A549 (cell line): ENCODE measurements around the gene ACTN1. TPM values are rescaled to one million over a fixed set of nuclear protein-coding genes. Genes with fewer than 3 reads are reported as not detected.
A peak's percentile ranks its signal among the peaks of the same experiment; 100 is the strongest.

Experiments
- ATAC-seq, 2 experiments: fragments of 200-7000 bp in 1 of 2; fragments of >200 bp in 1 of 2; cut with Nextera tagmentation in 1 of 2; cut with Tn5 transposase in 1 of 2; 3 replicates each; pipeline versions ENCODE4 v1.8.0 to v1.9.1; 2018 to 2020; ENCODE audit warnings: mild to moderate bottlenecking in 1 of 2, moderate library complexity in 1 of 2
- CTCF ChIA-PET: fragments of 300-600 bp; sonication (Branson Sonifier 250); formaldehyde crosslinking; extraction: SDS; loops from one replicate; lab custom pipeline; 2021; ENCODE audit warnings: antibody characterized with exemption, inconsistent platforms; lab: Yijun Ruan, JAX
- POLR2A ChIA-PET: fragments of 350-600 bp; formaldehyde crosslinking; extraction: SDS; loops from one replicate; lab custom pipeline; 2021; ENCODE audit warnings: antibody characterized with exemption, inconsistent platforms; lab: Yijun Ruan, JAX
- DNase-seq, 2 experiments: peaks; one replicate each; pipeline versions ENCODE4 v3.0.0 to v3.0.0-alpha.2; 2011 to 2016; ENCODE audit warnings: low read depth in 1 of 2, low spot score in 1 of 2
- FAIRE-seq: peaks from 2 replicates; lab custom pipeline; 2011; peaks lifted over from hg19 to GRCh38; lab: Jason Lieb, UNC
- H3K27ac ChIP-seq, 2 experiments: fragments of >200 bp; sonication (Bioruptor Twin); formaldehyde crosslinking; 3 replicates each; pipeline ENCODE4 v1.5.1; 2016 to 2017
- H3K4me1 ChIP-seq: fragments of >200 bp; sonication (Bioruptor Twin); formaldehyde crosslinking; 3 replicates; pipeline ENCODE4 v1.6.1; 2016
- H3K4me2 ChIP-seq: fragments of >200 bp; sonication (Bioruptor Twin); formaldehyde crosslinking; 3 replicates; pipeline ENCODE4 v1.6.1; 2016
- H3K4me3 ChIP-seq: fragments of >200 bp; sonication (Bioruptor Twin); formaldehyde crosslinking; 3 replicates; pipeline ENCODE4 v1.5.1; 2016
- H3K9me3 ChIP-seq: fragments of >200 bp; sonication (Bioruptor Twin); formaldehyde crosslinking; 3 replicates; pipeline ENCODE4 v1.6.1; 2016
- ATOH8 ChIP-seq: fragments of 250-450 bp; sonication (Bioruptor Pico); IDR thresholded peaks from 2 replicates; pipeline ENCODE4 v1.5.0; 2020; ENCODE audit warnings: low read depth, mild to moderate bottlenecking, moderate library complexity
- ELK1 ChIP-seq: fragments of 150-350 bp; IDR thresholded peaks from 2 replicates; pipeline ENCODE4 v1.6.1; 2014; ENCODE audit warnings: low read depth, mild to moderate bottlenecking, low read length
- EP300 ChIP-seq, 2 experiments: fragments of >200 bp; sonication (Bioruptor Twin); formaldehyde crosslinking; IDR thresholded peaks; 2 replicates in 1 of 2; 3 replicates in 1 of 2; pipeline ENCODE4 v1.6.1; 2016 to 2017
- FOSL2 ChIP-seq, 2 experiments: fragments of 450-650 bp in 1 of 2; fragments of >200 bp in 1 of 2; sonication (Bioruptor Twin) in 1 of 2; formaldehyde crosslinking; IDR thresholded peaks; 2 replicates each; pipeline versions ENCODE4 v1.5.0 to v1.6.1; 2016 to 2020; ENCODE audit warnings: mild to moderate bottlenecking in 1 of 2, moderate library complexity in 1 of 2
- GATA3 ChIP-seq: IDR thresholded peaks from 2 replicates; pipeline ENCODE4 v1.6.1; 2012; ENCODE audit warnings: borderline replicate concordance
- HES2 ChIP-seq: fragments of >200 bp; sonication (Bioruptor Twin); formaldehyde crosslinking; IDR thresholded peaks from 2 replicates; pipeline ENCODE4 v1.6.1; 2016
- HEYL ChIP-seq: fragments of 250-450 bp; sonication (Bioruptor Pico); IDR thresholded peaks from 2 replicates; pipeline ENCODE4 v1.8.0; 2021; ENCODE audit warnings: mild to moderate bottlenecking, moderate library complexity
- HOXB13 ChIP-seq: fragments of 250-450 bp; sonication (Bioruptor Pico); IDR thresholded peaks from 2 replicates; pipeline ENCODE4 v1.5.0; 2020; ENCODE audit warnings: low read depth, mild to moderate bottlenecking, moderate library complexity
- HOXB5 ChIP-seq: fragments of 250-450 bp; sonication (Bioruptor Pico); IDR thresholded peaks from 2 replicates; pipeline ENCODE4 v1.5.0; 2020; ENCODE audit warnings: mild to moderate bottlenecking, moderate library complexity
- MAZ ChIP-seq: fragments of 150-350 bp; IDR thresholded peaks from 2 replicates; pipeline ENCODE4 v1.6.1; 2014; ENCODE audit warnings: antibody characterized with exemption, low read depth, low read length, borderline replicate concordance
- NR3C1 ChIP-seq: fragments of >200 bp; sonication (Bioruptor Twin); formaldehyde crosslinking; IDR thresholded peaks from 3 replicates; pipeline ENCODE4 v1.6.1; 2017
- POLR2AphosphoS2 ChIP-seq: conservative IDR thresholded peaks from 2 replicates; pipeline ENCODE4 v1.6.1; 2012; ENCODE audit warnings: low read length, improper control_type of control experiment, inconsistent platforms
- RAD21 ChIP-seq, 2 experiments: fragments of >200 bp in 1 of 2; sonication (Bioruptor Twin) in 1 of 2; formaldehyde crosslinking in 1 of 2; IDR thresholded peaks in 1 of 2; conservative IDR thresholded peaks in 1 of 2; 2 replicates in 1 of 2; 3 replicates in 1 of 2; pipeline ENCODE4 v1.6.1; 2012 to 2018; ENCODE audit warnings: inconsistent platforms in 1 of 2
- SREBF2 ChIP-seq: fragments of 450-650 bp; IDR thresholded peaks from 2 replicates; pipeline ENCODE4 v1.6.1; 2014; ENCODE audit warnings: mild to moderate bottlenecking, moderate library complexity
- TP53 ChIP-seq: fragments of 250-450 bp; sonication (Bioruptor Pico); IDR thresholded peaks from 2 replicates; pipeline ENCODE4 v1.5.0; 2021; ENCODE audit warnings: mild to moderate bottlenecking, moderate library complexity
- USF2 ChIP-seq: fragments of 450-650 bp; IDR thresholded peaks from 2 replicates; pipeline ENCODE4 v1.6.1; 2014; ENCODE audit warnings: antibody characterized with exemption
- ZC3H11A ChIP-seq: fragments of 450-650 bp; IDR thresholded peaks from 2 replicates; pipeline ENCODE4 v1.6.1; 2014; ENCODE audit warnings: antibody characterized with exemption, mild to moderate bottlenecking
- ZSCAN20 ChIP-seq: fragments of 250-450 bp; sonication (Bioruptor Pico); IDR thresholded peaks from 2 replicates; pipeline ENCODE4 v1.8.0; 2022; ENCODE audit warnings: mild to moderate bottlenecking, moderate library complexity
- WGBS: methylation state at CpG from one replicate; pipeline ENCODE4 v1.1.6; 2017; ENCODE audit errors: missing lambda C conversion rate; 5-methylcytosine and 5-hydroxymethylcytosine counted together
- polyA plus RNA-seq, 4 experiments: library from polyadenylated mRNA; depleted of rRNA in 3 of 4; stranded (reverse); fragments of >200 nt; fragmentation: RNase III in 1 of 4; extraction: RNeasy Plus Mini Kit Qiagen cat#74134 plus additional on column Dnase treatment in 1 of 4; gene quantifications; 2 replicates in 3 of 4; 3 replicates in 1 of 4; pipeline ENCODE4 v1.2.3, GENCODE V29; 2011 to 2017
- TF ChIP-seq, protein P1 (sequence below): fragments of >200 bp; sonication (Bioruptor Twin); formaldehyde crosslinking; IDR thresholded peaks from 3 replicates; pipeline ENCODE4 v1.5.1; 2016
- TF ChIP-seq, protein P2 (sequence below): IDR thresholded peaks from 2 replicates; pipeline ENCODE4 v1.6.1; 2012; ENCODE audit warnings: low read depth, borderline replicate concordance
- TF ChIP-seq, protein P3 (sequence below): IDR thresholded peaks from 2 replicates; pipeline ENCODE4 v1.6.1; 2012

ACTN1 gene
- polyA plus RNA-seq, 2 of the 4 experiments (the other 2 are of a cell fraction): 208 to 245 TPM

DNA sequence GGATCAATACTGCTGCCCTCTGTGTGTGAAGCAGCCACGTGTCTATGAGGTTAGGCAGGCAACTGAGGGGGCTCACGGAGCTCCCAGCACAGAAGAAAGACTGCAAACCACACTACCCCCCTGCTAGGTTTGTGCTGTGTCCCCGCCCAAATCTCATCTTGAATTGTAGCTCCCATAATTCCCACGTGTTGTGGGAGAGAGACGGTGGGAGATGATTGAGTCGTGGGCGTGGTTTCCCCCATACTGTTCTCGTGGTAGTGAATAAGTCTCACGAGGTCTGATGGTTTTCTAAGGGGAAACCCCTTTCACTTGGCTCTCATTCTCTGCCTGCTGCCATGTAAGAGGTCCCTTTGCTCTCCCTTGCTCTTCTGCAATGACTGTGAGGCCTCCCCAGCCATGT, 68.6 kb downstream of the ACTN1 start:
- WGBS: 71% methylated on average over 9 of the region's 9 CpGs
- DNase-seq: no peak
- Histone ChIP-seq H3K4me1 (peaks cover 31% of the 10 kb centered on the region), H3K4me3 (no peak overlapping the region), H3K27ac (peak overlapping the region in 1 of 2 experiments; percentile 48; a peak in 3 of 6 replicates), H3K4me2 (no peak overlapping the region), H3K9me3 (no peaks in the 10 kb centered on the region)
- ChIA-PET CTCF (interaction anchor here (1.0 to 38.0 kb wide), 38 partner anchors 8 to 1073 kb away, joined by 3 to 480 read pairs (median 5); no protein-coding TSS in a partner anchor), POLR2A (no interaction called here)
- no peak for ATAC-seq
- no peak for TF ChIP-seq USF2
- no peak for TF ChIP-seq EP300 (IDR thresholded peaks at IDR 0.05)
- no peak for FAIRE-seq

GRCh38 chr14:68908803-68909202, 70.3 kb downstream of the ACTN1 start:
- FAIRE-seq: no peak
- no peak for ATAC-seq
- TF ChIP-seq SREBF2 (no peak), POLR2AphosphoS2 (no peak), HEYL (CRISPR knock-in tag) (no peak), HOXB5 (CRISPR knock-in tag) (no peak), HOXB13 (CRISPR knock-in tag) (no peak), HES2 (no peak), NR3C1 (no peak), ZSCAN20 (CRISPR knock-in tag) (no peak), ATOH8 (no peak), RAD21 (conservative IDR thresholded peaks at IDR 0.05 in 1 of 2, IDR thresholded peaks at IDR 0.05 in 1 of 2) (no peak), FOSL2 (IDR thresholded peaks at IDR 0.05) (no peak), FOSL2 (CRISPR knock-in tag; IDR thresholded peaks at IDR 0.05) (no peak), GATA3 (no peak)
- TF ChIP-seq, protein P1, sequence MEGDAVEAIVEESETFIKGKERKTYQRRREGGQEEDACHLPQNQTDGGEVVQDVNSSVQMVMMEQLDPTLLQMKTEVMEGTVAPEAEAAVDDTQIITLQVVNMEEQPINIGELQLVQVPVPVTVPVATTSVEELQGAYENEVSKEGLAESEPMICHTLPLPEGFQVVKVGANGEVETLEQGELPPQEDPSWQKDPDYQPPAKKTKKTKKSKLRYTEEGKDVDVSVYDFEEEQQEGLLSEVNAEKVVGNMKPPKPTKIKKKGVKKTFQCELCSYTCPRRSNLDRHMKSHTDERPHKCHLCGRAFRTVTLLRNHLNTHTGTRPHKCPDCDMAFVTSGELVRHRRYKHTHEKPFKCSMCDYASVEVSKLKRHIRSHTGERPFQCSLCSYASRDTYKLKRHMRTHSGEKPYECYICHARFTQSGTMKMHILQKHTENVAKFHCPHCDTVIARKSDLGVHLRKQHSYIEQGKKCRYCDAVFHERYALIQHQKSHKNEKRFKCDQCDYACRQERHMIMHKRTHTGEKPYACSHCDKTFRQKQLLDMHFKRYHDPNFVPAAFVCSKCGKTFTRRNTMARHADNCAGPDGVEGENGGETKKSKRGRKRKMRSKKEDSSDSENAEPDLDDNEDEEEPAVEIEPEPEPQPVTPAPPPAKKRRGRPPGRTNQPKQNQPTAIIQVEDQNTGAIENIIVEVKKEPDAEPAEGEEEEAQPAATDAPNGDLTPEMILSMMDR: no peak
- Histone ChIP-seq H3K9me3 (no peaks in the 10 kb centered on the region), H3K4me3 (no peak overlapping the region), H3K4me2 (no peak overlapping the region), H3K4me1 (peaks cover 24% of the 10 kb centered on the region), H3K27ac (no peak overlapping the region)
- CTCF ChIA-PET: interaction anchor here (1.0 to 38.0 kb wide), 10 partner anchors 11 to 221 kb away, joined by 3 to 480 read pairs (median 32); no protein-coding TSS in a partner anchor
- no peak for DNase-seq
- 83% methylated on average over 5 of the region's 5 CpGs for WGBS
- POLR2A ChIA-PET: no interaction called here

- no peak overlapping the region for H3K27ac ChIP-seq
- ATAC-seq: no peak
- ChIA-PET POLR2A (no interaction called here), CTCF (interaction anchor here (1.0 to 38.0 kb wide), 10 partner anchors 11 to 221 kb away, joined by 3 to 480 read pairs (median 14); no protein-coding TSS in a partner anchor)
- H3K4me2 ChIP-seq: no peak overlapping the region
- DNase-seq: no peak
- no peak for FAIRE-seq
- H3K4me3 ChIP-seq: no peak overlapping the region
- peaks cover 18% of the 10 kb centered on the region for H3K4me1 ChIP-seq
- WGBS: 100% methylated on average over 5 of the region's 8 CpGs
- TF ChIP-seq, protein P2, sequence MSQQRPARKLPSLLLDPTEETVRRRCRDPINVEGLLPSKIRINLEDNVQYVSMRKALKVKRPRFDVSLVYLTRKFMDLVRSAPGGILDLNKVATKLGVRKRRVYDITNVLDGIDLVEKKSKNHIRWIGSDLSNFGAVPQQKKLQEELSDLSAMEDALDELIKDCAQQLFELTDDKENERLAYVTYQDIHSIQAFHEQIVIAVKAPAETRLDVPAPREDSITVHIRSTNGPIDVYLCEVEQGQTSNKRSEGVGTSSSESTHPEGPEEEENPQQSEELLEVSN: no peak
- TF ChIP-seq TP53 (no peak), ELK1 (no peak), MAZ (no peak), ZC3H11A (no peak)
- TF ChIP-seq, protein P1: no peak
- TF ChIP-seq, protein P3, sequence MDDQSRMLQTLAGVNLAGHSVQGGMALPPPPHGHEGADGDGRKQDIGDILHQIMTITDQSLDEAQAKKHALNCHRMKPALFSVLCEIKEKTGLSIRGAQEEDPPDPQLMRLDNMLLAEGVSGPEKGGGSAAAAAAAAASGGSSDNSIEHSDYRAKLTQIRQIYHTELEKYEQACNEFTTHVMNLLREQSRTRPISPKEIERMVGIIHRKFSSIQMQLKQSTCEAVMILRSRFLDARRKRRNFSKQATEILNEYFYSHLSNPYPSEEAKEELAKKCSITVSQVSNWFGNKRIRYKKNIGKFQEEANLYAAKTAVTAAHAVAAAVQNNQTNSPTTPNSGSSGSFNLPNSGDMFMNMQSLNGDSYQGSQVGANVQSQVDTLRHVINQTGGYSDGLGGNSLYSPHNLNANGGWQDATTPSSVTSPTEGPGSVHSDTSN: no peak
- TF ChIP-seq, all 56 proteins: peak for 0
- no peaks in the 10 kb centered on the region for H3K9me3 ChIP-seq
Measured at GRCh38 chr14:68908201-68908600, 70.9 kb downstream of the ACTN1 start.
